Thyroid gland (tissue), 4 donors: Measurements from ENCODE around the gene RPS15.

ENCODE experiments used
- POLR2A ChIP-seq, 2 donors: fragments of 450-650 bp; IDR thresholded peaks; one replicate each; pipeline ENCODE4 v1.6.1; 2017; ENCODE audit warnings: antibody characterized with exemption in 2 of 2, mild to moderate bottlenecking in 2 of 2, moderate library complexity in 1 of 2
- TF ChIP-seq, protein P1 (sequence below), 6 experiments: fragments of 200-600 bp in 3 of 6; fragments of 450-650 bp in 3 of 6; sonication (generic) in 3 of 6; IDR thresholded peaks; one replicate each; pipeline ENCODE4 v1.5.1; 2016 to 2019; ENCODE audit warnings: antibody characterized with exemption in 6 of 6, mild to moderate bottlenecking in 2 of 6, inconsistent platforms in 1 of 6, moderate library complexity in 1 of 6

DNA sequence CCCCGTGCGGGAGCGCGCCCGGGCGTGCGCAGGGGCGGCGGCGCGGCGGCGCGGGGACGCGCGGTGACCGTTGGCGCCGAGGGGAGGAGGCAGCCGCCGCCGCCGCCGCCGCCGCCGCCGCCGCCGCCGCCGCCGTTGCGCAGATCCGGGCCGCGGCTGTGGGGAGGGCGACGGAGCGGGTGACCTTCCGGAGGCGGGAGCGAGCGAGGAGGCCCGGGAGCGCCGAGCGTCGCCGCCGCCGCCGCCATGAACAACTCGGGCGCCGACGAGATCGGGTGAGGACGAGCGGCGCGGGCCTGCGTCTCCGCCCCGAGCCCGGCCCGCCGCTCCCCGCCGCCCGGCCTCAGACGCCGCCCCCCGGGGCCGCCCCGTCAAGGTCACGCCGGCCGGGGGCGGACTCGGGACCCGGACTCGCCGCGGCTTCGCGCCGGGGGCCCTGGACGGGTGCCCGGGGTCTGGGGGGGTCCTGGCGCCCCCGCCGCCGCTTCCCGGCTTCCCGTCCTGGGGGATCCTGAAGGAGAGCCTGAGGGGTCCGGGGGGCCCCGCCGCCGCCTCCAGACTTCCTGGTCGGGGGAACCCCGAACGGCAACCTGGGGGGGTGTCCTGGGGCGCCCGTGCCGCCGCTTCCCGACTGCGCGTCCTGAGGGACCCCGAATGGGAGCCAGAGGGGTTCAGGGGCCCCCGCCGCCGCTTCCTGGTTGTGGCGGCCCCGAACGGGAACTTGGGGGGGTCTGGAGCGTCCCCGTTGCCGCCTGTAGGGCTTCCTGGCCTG lies 30.5 kb upstream of the RPS15 start, which contains the start of gene DAZAP1:
- peak in 1 of 2 donors; percentile 73 for TF ChIP-seq POLR2A (IDR thresholded peaks at IDR 0.05)
- TF ChIP-seq, protein P1, sequence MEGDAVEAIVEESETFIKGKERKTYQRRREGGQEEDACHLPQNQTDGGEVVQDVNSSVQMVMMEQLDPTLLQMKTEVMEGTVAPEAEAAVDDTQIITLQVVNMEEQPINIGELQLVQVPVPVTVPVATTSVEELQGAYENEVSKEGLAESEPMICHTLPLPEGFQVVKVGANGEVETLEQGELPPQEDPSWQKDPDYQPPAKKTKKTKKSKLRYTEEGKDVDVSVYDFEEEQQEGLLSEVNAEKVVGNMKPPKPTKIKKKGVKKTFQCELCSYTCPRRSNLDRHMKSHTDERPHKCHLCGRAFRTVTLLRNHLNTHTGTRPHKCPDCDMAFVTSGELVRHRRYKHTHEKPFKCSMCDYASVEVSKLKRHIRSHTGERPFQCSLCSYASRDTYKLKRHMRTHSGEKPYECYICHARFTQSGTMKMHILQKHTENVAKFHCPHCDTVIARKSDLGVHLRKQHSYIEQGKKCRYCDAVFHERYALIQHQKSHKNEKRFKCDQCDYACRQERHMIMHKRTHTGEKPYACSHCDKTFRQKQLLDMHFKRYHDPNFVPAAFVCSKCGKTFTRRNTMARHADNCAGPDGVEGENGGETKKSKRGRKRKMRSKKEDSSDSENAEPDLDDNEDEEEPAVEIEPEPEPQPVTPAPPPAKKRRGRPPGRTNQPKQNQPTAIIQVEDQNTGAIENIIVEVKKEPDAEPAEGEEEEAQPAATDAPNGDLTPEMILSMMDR (IDR thresholded peaks at IDR 0.05): no peak
